H1 (cell line): ENCODE results near the gene KDF1. TPM values are rescaled to one million over a fixed set of nuclear protein-coding genes. Genes with fewer than 3 reads are reported as not detected.

Experiments
- BRCA1 ChIP-seq: IDR thresholded peaks from 2 replicates; pipeline ENCODE4 v1.6.1; 2012; ENCODE audit warnings: low read depth, low read length, improper control_type of control experiment
- CHD7 ChIP-seq: fragments of 300-600 bp; sonication (generic); IDR thresholded peaks from 2 replicates; pipeline ENCODE4 v1.7.1; 2012; ENCODE audit warnings: low read length, moderate library complexity, mild to moderate bottlenecking, inconsistent platforms; ENCODE audit not compliant: insufficient replicate concordance
- EP300 ChIP-seq, 2 experiments: IDR thresholded peaks; 1 replicate in 1 of 2; 2 replicates in 1 of 2; pipeline ENCODE4 v1.6.1; 2011 to 2012; ENCODE audit warnings: low read depth in 2 of 2, low read length in 2 of 2, mild to moderate bottlenecking in 2 of 2, borderline replicate concordance in 1 of 2, inconsistent platforms in 1 of 2, moderate library complexity in 1 of 2
- EZH2 ChIP-seq: fragments of 200-600 bp; sonication (generic); IDR thresholded peaks from 2 replicates; pipeline ENCODE4 v1.7.1; 2012; ENCODE audit warnings: low read depth, mild to moderate bottlenecking, moderate library complexity, low read length, inconsistent platforms; ENCODE audit not compliant: severe bottlenecking
- SUZ12 ChIP-seq: fragments of 200-600 bp; sonication (generic); IDR thresholded peaks from 2 replicates; pipeline ENCODE4 v1.6.1; 2012; ENCODE audit warnings: mild to moderate bottlenecking, inconsistent platforms, low read length, moderate library complexity, mixed read lengths
- TCF12 ChIP-seq: IDR thresholded peaks from 2 replicates; pipeline ENCODE4 v1.6.1; 2011; ENCODE audit warnings: low read depth, mild to moderate bottlenecking, low read length
- polyA plus RNA-seq, 7 experiments: library from polyadenylated mRNA; depleted of rRNA in 3 of 7; stranded (reverse) in 5 of 7; unstranded in 2 of 7; fragments of >200 nt in 5 of 7; fragments of 200-250 nt in 2 of 7; gene quantifications; 1 replicate in 5 of 7; 2 replicates in 1 of 7; 4 replicates in 1 of 7; pipeline versions ENCODE4 v1.2.1 to v1.2.3, GENCODE V29; 2011 to 2013; ENCODE audit warnings: missing spikeins in 2 of 7, mixed read lengths in 2 of 7
- total RNA-seq: library from RNA; stranded (reverse); fragmentation: NEBNext Ultra II Directional; extraction: Animal tissue kit (Norgen Biotek cat#: 25700); gene quantifications from 2 replicates; pipeline ENCODE4 v1.2.1, GENCODE V29; 2021

KDF1 gene
- total and polyA plus RNA-seq, 2 of the 8 experiments (the other 6 are each of a cell fraction or from before 2014, with no cell fraction given): 16.9 to 37.5 TPM

DNA sequence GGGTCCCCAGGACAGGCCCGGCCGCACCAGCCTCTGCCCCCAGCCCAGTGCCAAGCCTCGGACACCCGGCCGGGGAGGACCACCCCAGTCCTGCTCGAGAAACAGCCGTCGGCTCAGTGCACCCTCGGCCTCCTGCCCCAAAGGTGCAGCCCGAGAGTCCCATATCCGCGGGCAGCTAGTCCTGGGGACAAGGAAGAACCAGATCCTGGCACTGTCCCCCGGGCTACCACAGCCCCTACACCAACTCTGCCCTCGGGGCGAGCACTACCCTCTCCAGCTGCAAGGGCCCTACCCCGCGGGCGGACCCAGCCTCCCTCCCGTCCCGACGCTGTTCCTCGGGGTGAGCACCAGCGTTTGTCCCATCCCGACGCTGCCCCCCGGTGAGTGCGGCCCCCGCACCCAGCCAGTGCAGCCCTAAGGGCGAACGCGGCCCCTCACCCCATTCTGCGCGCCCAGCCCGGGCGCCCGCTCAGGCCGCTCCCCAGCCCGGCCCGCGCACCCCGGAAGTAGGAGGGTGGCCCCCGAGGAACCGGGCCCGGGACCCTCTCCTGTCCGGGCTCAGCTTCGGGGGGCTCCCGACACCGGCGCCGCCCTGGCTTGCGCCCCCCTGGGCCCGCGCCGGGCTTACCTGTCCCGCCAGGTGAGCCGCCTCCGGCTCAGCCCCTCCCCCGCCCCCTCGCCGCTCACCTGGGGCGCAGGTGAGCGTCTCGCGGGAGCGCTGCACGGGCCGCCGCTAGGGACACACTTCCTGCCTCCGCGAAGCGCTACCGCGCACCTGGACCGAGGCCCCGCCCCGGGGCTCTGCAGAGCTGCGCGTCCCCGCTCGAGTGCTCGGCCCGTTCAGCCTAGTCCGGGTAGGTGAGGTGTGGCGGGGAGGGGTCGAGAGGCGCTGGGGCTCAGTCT is at the start of gene KDF1 (continued):
- TF ChIP-seq TCF12 (peak; percentile 98), SUZ12 (no peak), BRCA1 (peak; percentile 81), EP300 (IDR thresholded peaks at IDR 0.05; ENCODE audit: borderline replicate concordance in 1 of 2, low read depth in 2 of 2, low read length in 2 of 2) (peak; percentile 4 to 86; a peak in 2 of 3 replicates), CHD7 (no peak), EZH2 (no peak)
